Thyroid gland (tissue), 4 donors: ENCODE measurements around the gene ZNF346.

Experiments used
- CTCF ChIP-seq, 6 experiments: fragments of 200-600 bp in 3 of 6; fragments of 450-650 bp in 3 of 6; sonication (generic) in 3 of 6; IDR thresholded peaks; one replicate each; pipeline ENCODE4 v1.5.1; 2016 to 2019; ENCODE audit warnings: antibody characterized with exemption in 6 of 6, mild to moderate bottlenecking in 2 of 6, inconsistent platforms in 1 of 6, moderate library complexity in 1 of 6
- POLR2A ChIP-seq, 2 donors: fragments of 450-650 bp; IDR thresholded peaks; one replicate each; pipeline ENCODE4 v1.6.1; 2017; ENCODE audit warnings: antibody characterized with exemption in 2 of 2, mild to moderate bottlenecking in 2 of 2, moderate library complexity in 1 of 2

- TF ChIP-seq CTCF (IDR thresholded peaks at IDR 0.05) (no peak), POLR2A (IDR thresholded peaks at IDR 0.05) (no peak)
Measured at GRCh38 chr5:177066224-177066623, 43.7 kb downstream of the ZNF346 start.
